ENCODE data around the gene RBP3.

DNA sequence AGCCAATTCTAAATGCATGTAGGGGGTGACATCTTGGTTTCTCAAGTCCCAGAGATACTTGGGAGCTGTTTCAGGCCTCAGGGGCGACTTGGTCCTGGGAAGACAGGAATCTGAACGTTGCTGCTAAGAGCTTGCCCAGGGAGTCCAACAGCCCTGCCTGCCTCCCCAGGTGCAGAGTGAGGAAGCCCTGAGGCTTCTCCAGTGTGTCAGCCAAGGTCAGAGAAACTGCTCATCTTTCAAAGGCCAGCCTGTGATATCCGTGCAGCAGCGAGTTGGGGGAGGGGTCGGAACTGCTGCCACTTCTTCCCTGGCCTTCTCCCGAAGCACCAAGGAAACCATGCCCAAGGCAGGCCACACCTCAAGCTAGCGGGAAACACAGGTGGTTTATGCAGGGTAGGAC lies 16.2 kb upstream of the RBP3 start:
- TF ChIP-seq POLR2A (IDR thresholded peaks at IDR 0.05; ENCODE audit: low read depth, low read length) = no peak
- TF ChIP-seq, protein P1, sequence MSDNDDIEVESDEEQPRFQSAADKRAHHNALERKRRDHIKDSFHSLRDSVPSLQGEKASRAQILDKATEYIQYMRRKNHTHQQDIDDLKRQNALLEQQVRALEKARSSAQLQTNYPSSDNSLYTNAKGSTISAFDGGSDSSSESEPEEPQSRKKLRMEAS (IDR thresholded peaks at IDR 0.05; ENCODE audit: insufficient read depth, insufficient read length) = no peak
- TF ChIP-seq, protein P2, sequence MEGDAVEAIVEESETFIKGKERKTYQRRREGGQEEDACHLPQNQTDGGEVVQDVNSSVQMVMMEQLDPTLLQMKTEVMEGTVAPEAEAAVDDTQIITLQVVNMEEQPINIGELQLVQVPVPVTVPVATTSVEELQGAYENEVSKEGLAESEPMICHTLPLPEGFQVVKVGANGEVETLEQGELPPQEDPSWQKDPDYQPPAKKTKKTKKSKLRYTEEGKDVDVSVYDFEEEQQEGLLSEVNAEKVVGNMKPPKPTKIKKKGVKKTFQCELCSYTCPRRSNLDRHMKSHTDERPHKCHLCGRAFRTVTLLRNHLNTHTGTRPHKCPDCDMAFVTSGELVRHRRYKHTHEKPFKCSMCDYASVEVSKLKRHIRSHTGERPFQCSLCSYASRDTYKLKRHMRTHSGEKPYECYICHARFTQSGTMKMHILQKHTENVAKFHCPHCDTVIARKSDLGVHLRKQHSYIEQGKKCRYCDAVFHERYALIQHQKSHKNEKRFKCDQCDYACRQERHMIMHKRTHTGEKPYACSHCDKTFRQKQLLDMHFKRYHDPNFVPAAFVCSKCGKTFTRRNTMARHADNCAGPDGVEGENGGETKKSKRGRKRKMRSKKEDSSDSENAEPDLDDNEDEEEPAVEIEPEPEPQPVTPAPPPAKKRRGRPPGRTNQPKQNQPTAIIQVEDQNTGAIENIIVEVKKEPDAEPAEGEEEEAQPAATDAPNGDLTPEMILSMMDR (IDR thresholded peaks at IDR 0.05; ENCODE audit: extremely low read depth in 1 of 2, insufficient read depth in 1 of 2, low read depth in 1 of 2, low read length in 2 of 2) = no peak
- TF ChIP-seq MYC (IDR thresholded peaks at IDR 0.05; ENCODE audit: low read depth, low read length) = no peak
- no peak for TF ChIP-seq EZH2 (IDR thresholded peaks at IDR 0.05; ENCODE audit: borderline replicate concordance, low read depth, low read length, severe bottlenecking)
- no peak for TF ChIP-seq POLR2AphosphoS5 (IDR thresholded peaks at IDR 0.05; ENCODE audit: insufficient read depth, low read depth, low read length)
- TF ChIP-seq JUN (IDR thresholded peaks at IDR 0.05; ENCODE audit: borderline replicate concordance, insufficient read depth, insufficient read length, low read depth) = no peak

Measured in endothelial cell of umbilical vein (primary cell).